ENCODE data around the gene CALCOCO2. TPM values are rescaled to one million over a fixed set of nuclear protein-coding genes. Genes with fewer than 3 reads are reported as not detected.
"Not testable (repeated sequence)": the region's sequence is repeated elsewhere in the genome, so short reads cannot be mapped to it uniquely, and the experiment has no call there.

Gene CALCOCO2
- total and polyA plus RNA-seq, 4 donors: 80.3 to 171 (median 156) TPM

- H3K27ac ChIP-seq (ENCODE audit: low read depth in 1 of 2, low read length in 2 of 2); H3K27me3 ChIP-seq (ENCODE audit: control insufficient read depth in 1 of 2, insufficient read depth in 2 of 2, low read length in 1 of 2); H3K9me3 ChIP-seq (ENCODE audit: control insufficient read depth, low read length); H3K36me3 ChIP-seq (ENCODE audit: control insufficient read depth in 1 of 2, insufficient read depth in 2 of 2, low read length in 1 of 2); H3K4me3 ChIP-seq (ENCODE audit: low read length in 2 of 2); intact Hi-C loops (cut with DNase I); DNase-seq; ATAC-seq (ENCODE audit: low FRiP score): not testable (repeated sequence)
- peaks cover 2 to 14% of the 10 kb centered on the region in 2 donors for H3K4me1 ChIP-seq (ENCODE audit: control insufficient read depth in 1 of 2, insufficient read depth in 2 of 2, low read length in 2 of 2)
- WGBS, 2 donors: 93 to 94% methylated on average over 4 of the region's 4 CpGs
Observed at GRCh38 chr17:48837458-48837857, 6.6 kb downstream of the CALCOCO2 start.

- ATAC-seq (ENCODE audit: low FRiP score): no peak
- Histone ChIP-seq H3K27me3 (ENCODE audit: control insufficient read depth in 1 of 2, insufficient read depth in 2 of 2, low read length in 1 of 2) (no peaks in the 10 kb centered on the region), H3K4me1 (ENCODE audit: control insufficient read depth in 1 of 2, insufficient read depth in 2 of 2, low read length in 2 of 2) (peaks cover 2 to 6% of the 10 kb centered on the region in 2 donors), H3K27ac (ENCODE audit: low read depth in 1 of 2, low read length in 2 of 2) (peak overlapping the region in 1 of 2 donors; percentile 79), H3K9me3 (ENCODE audit: control insufficient read depth, low read length) (no peaks in the 10 kb centered on the region), H3K36me3 (ENCODE audit: control insufficient read depth in 1 of 2, insufficient read depth in 2 of 2, low read length in 1 of 2) (peaks cover 4 to 5% of the 10 kb centered on the region in 2 donors), H3K4me3 (ENCODE audit: low read length in 2 of 2) (peak overlapping the region; percentile 40 to 41)
- DNase-seq: no peak
- 4 to 6% methylated on average over 3 of the region's 3 CpGs for WGBS, 2 donors
- intact Hi-C loops (cut with DNase I): no loop called here
Observed at GRCh38 chr17:48840441-48840840, 9.6 kb downstream of the CALCOCO2 start.

DNA sequence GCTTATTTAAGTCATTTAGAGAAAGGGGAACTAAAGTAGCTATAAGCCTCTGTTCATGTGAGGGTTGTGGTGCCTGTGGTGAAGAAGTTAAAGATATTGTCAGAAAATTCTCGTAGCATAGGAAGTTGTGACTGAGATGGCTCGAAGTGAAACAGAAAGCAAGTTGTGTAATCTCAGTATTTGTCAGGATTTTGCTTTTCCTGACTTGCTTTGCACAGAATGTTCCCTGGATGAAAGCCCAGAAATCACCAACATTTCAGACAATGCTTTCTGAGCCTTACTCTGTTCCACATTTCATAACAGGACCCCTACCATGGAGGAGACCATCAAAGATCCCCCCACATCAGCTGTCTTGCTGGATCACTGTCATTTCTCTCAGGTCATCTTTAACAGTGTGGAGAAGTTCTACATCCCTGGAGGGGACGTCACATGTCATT lies 10.6 kb downstream of the CALCOCO2 start:
- no peak for DNase-seq
- peak overlapping the region; percentile 76 to 79 for H3K27ac ChIP-seq (ENCODE audit: low read depth in 1 of 2, low read length in 2 of 2)
- peak; percentile 84 for ATAC-seq (ENCODE audit: low FRiP score)
- 4 to 6% methylated on average over 3 of the region's 3 CpGs for WGBS, 2 donors
- intact Hi-C loops (cut with DNase I): no loop called here
- H3K4me1 ChIP-seq (ENCODE audit: control insufficient read depth in 1 of 2, insufficient read depth in 2 of 2, low read length in 2 of 2): peaks cover 2 to 6% of the 10 kb centered on the region in 2 donors
- H3K9me3 ChIP-seq (ENCODE audit: control insufficient read depth, low read length): no peaks in the 10 kb centered on the region
- peak overlapping the region; percentile 40 to 82 for H3K4me3 ChIP-seq (ENCODE audit: low read length in 2 of 2)
- H3K27me3 ChIP-seq (ENCODE audit: control insufficient read depth in 1 of 2, insufficient read depth in 2 of 2, low read length in 1 of 2): no peaks in the 10 kb centered on the region
- H3K36me3 ChIP-seq (ENCODE audit: control insufficient read depth in 1 of 2, insufficient read depth in 2 of 2, low read length in 1 of 2): peaks cover 5 to 9% of the 10 kb centered on the region in 2 donors

GRCh38 chr17:48842746-48843145 lies 11.9 kb downstream of the CALCOCO2 start:
- Histone ChIP-seq H3K9me3 (ENCODE audit: control insufficient read depth, low read length) (no peaks in the 10 kb centered on the region), H3K27ac (ENCODE audit: low read depth in 1 of 2, low read length in 2 of 2) (no peak overlapping the region), H3K4me1 (ENCODE audit: control insufficient read depth in 1 of 2, insufficient read depth in 2 of 2, low read length in 2 of 2) (peaks cover 2 to 6% of the 10 kb centered on the region in 2 donors), H3K27me3 (ENCODE audit: control insufficient read depth in 1 of 2, insufficient read depth in 2 of 2, low read length in 1 of 2) (no peaks in the 10 kb centered on the region), H3K4me3 (ENCODE audit: low read length in 2 of 2) (no peak overlapping the region), H3K36me3 (ENCODE audit: control insufficient read depth in 1 of 2, insufficient read depth in 2 of 2, low read length in 1 of 2) (peaks cover 5 to 9% of the 10 kb centered on the region in 2 donors)
- ATAC-seq (ENCODE audit: low FRiP score) (no peak), DNase-seq (no peak)
- intact Hi-C loops (cut with DNase I): no loop called here
- WGBS, 2 donors: 78 to 84% methylated on average over 3 of the region's 3 CpGs

- WGBS, 2 donors: 85% methylated on average over 6 of the region's 6 CpGs
- ATAC-seq (ENCODE audit: low FRiP score): no peak
- no peaks in the 10 kb centered on the region for H3K27me3 ChIP-seq (ENCODE audit: control insufficient read depth in 1 of 2, insufficient read depth in 2 of 2, low read length in 1 of 2)
Observed at GRCh38 chr17:48843187-48843900, 12.5 kb downstream of the CALCOCO2 start.

GRCh38 chr17:48850792-48851323 lies 20.0 kb downstream of the CALCOCO2 start:
- no peaks in the 10 kb centered on the region for H3K4me1 ChIP-seq (ENCODE audit: control insufficient read depth in 1 of 2, insufficient read depth in 2 of 2, low read length in 2 of 2)
- no peak overlapping the region for H3K4me3 ChIP-seq (ENCODE audit: low read length in 2 of 2)
- ATAC-seq (ENCODE audit: low FRiP score) (no peak), DNase-seq (no peak)
- H3K27ac ChIP-seq (ENCODE audit: low read depth in 1 of 2, low read length in 2 of 2): no peak overlapping the region
- 98 to 99% methylated on average over 4 of the region's 4 CpGs for WGBS, 2 donors
- H3K27me3 ChIP-seq (ENCODE audit: control insufficient read depth in 1 of 2, insufficient read depth in 2 of 2, low read length in 1 of 2): no peaks in the 10 kb centered on the region
- H3K9me3 ChIP-seq (ENCODE audit: control insufficient read depth, low read length): no peaks in the 10 kb centered on the region
- peaks cover 3 to 20% of the 10 kb centered on the region in 2 donors for H3K36me3 ChIP-seq (ENCODE audit: control insufficient read depth in 1 of 2, insufficient read depth in 2 of 2, low read length in 1 of 2)
- intact Hi-C loops (cut with DNase I): no loop called here

More at GRCh38 chr17:48843187-48843900, 12.5 kb downstream of the CALCOCO2 start:
- Histone ChIP-seq H3K36me3 (ENCODE audit: control insufficient read depth in 1 of 2, insufficient read depth in 2 of 2, low read length in 1 of 2) (peaks cover 5 to 11% of the 10 kb centered on the region in 2 donors), H3K4me3 (ENCODE audit: low read length in 2 of 2) (no peak overlapping the region), H3K27ac (ENCODE audit: low read depth in 1 of 2, low read length in 2 of 2) (no peak overlapping the region), H3K9me3 (ENCODE audit: control insufficient read depth, low read length) (no peaks in the 10 kb centered on the region), H3K4me1 (ENCODE audit: control insufficient read depth in 1 of 2, insufficient read depth in 2 of 2, low read length in 2 of 2) (peaks cover 2 to 6% of the 10 kb centered on the region in 2 donors)
- no peak for DNase-seq
- intact Hi-C loops (cut with DNase I): no loop called here

DNA sequence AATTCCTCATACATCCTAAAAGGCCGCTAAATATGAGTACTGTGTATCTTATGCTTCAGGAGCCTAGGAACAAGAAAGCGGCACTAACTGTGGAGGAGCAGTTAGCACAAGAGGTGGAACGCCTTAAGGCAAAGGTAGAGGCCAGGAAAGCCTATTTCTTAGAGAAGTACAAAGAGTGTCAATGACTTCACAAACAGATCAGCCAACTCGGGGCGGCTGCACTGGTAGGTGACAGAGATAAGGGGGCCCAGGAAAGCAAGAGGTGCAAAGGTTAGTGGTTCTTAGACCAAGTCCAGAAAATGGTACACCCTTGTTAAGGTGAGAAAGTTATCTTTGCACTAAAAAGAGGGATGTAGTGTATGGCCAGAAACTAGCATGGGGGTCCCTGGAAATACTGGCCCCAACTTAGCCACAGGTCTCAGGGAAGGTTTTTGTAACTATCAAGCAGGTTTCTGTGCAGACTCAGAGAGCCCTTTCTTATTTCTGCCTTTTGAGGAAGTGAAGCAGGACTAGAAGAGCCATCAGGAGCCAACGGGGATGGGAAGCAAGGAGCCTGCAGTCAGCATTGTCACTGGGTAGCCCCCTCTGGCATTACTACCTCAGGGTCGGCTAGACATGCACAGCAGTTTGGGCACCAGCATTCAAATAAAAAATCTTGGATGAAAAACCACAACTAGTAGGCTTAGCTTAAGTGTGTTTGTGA lies 24.1 kb downstream of the CALCOCO2 start:
- Histone ChIP-seq H3K36me3 (ENCODE audit: control insufficient read depth in 1 of 2, insufficient read depth in 2 of 2, low read length in 1 of 2) (peaks cover 0 to 11% of the 10 kb centered on the region in 2 donors), H3K27ac (ENCODE audit: low read depth in 1 of 2, low read length in 2 of 2) (no peak overlapping the region), H3K4me1 (ENCODE audit: control insufficient read depth in 1 of 2, insufficient read depth in 2 of 2, low read length in 2 of 2) (no peaks in the 10 kb centered on the region), H3K27me3 (ENCODE audit: control insufficient read depth in 1 of 2, insufficient read depth in 2 of 2, low read length in 1 of 2) (no peaks in the 10 kb centered on the region), H3K4me3 (ENCODE audit: low read length in 2 of 2) (no peak overlapping the region), H3K9me3 (ENCODE audit: control insufficient read depth, low read length) (no peaks in the 10 kb centered on the region)
- DNase-seq (no peak), ATAC-seq (ENCODE audit: low FRiP score) (no peak)
- intact Hi-C loops (cut with DNase I): no loop called here
- 89 to 90% methylated on average over 7 of the region's 7 CpGs for WGBS, 2 donors

- Histone ChIP-seq H3K27ac (ENCODE audit: low read depth in 1 of 2, low read length in 2 of 2) (no peak overlapping the region), H3K9me3 (ENCODE audit: control insufficient read depth, low read length) (no peaks in the 10 kb centered on the region), H3K36me3 (ENCODE audit: control insufficient read depth in 1 of 2, insufficient read depth in 2 of 2, low read length in 1 of 2) (peaks cover 0 to 16% of the 10 kb centered on the region in 2 donors), H3K4me1 (ENCODE audit: control insufficient read depth in 1 of 2, insufficient read depth in 2 of 2, low read length in 2 of 2) (no peaks in the 10 kb centered on the region), H3K27me3 (ENCODE audit: control insufficient read depth in 1 of 2, insufficient read depth in 2 of 2, low read length in 1 of 2) (no peaks in the 10 kb centered on the region), H3K4me3 (ENCODE audit: low read length in 2 of 2) (no peak overlapping the region)
- no peak for ATAC-seq (ENCODE audit: low FRiP score)
- no peak for DNase-seq
- intact Hi-C loops (cut with DNase I): no loop called here
- 58 to 60% methylated on average over 3 of the region's 3 CpGs for WGBS, 2 donors
Observed at GRCh38 chr17:48856122-48856821, 25.4 kb downstream of the CALCOCO2 start.

Measured in aorta (tissue), 5 donors.